HepG2 (cell line): ENCODE data around the gene DYRK2. TPM values are rescaled to one million over a fixed set of nuclear protein-coding genes. Genes with fewer than 3 reads are reported as not detected.

Source experiments
- ATAC-seq: fragments of 200-7000 bp; cut with Tn5 transposase; 3 replicates; pipeline ENCODE4 v1.9.1; 2020; ENCODE audit warnings: mild to moderate bottlenecking, moderate library complexity
- BruUV-seq: library from RNA; stranded (reverse); fragments of 400-500 nt; replicated peaks from 2 replicates; lab custom pipeline; 2021; lab: Mats Ljungman, UMichigan
- CTCF ChIA-PET: fragments of 300-600 bp; formaldehyde crosslinking; extraction: SDS; loops from one replicate; lab custom pipeline; 2021; ENCODE audit warnings: low total read pairs, inconsistent platforms, low intra/inter-chr PET ratio; lab: Yijun Ruan, JAX
- POLR2A ChIA-PET: fragments of 350-600 bp; sonication (Branson Sonifier 250); formaldehyde crosslinking; loops from one replicate; lab custom pipeline; 2020; ENCODE audit warnings: antibody characterized with exemption, inconsistent platforms; lab: Yijun Ruan, JAX
- DNase-seq: peaks from one replicate; pipeline ENCODE4 v3.0.0-alpha.2; 2015; ENCODE audit warnings: low spot score
- FAIRE-seq: peaks from 3 replicates; lab custom pipeline; 2011; peaks lifted over from hg19 to GRCh38; lab: Jason Lieb, UNC
- H2AFZ ChIP-seq: one replicate; pipeline ENCODE4 v1.6.1; 2011; ENCODE audit warnings: low read length, inconsistent platforms
- H3K27ac ChIP-seq: fragments of 300-600 bp; 3 replicates; pipeline ENCODE4 v1.8.0; 2011; ENCODE audit warnings: mixed run types, mild to moderate bottlenecking, mixed read lengths, low read length, inconsistent platforms; ENCODE audit not compliant: insufficient read depth; ENCODE audit errors: extremely low read length
- H3K27me3 ChIP-seq, 2 experiments: fragments of 200-600 bp in 1 of 2; 2 replicates in 1 of 2; 3 replicates in 1 of 2; pipeline versions ENCODE4 v1.6.0 to v1.8.0; 2011; ENCODE audit warnings: low read length in 2 of 2, mild to moderate bottlenecking in 2 of 2, moderate library complexity in 2 of 2, inconsistent platforms in 1 of 2; ENCODE audit not compliant: insufficient read depth in 2 of 2, control insufficient read depth in 1 of 2
- H3K36me3 ChIP-seq, 2 experiments: fragments of 200-600 bp in 1 of 2; replicated peaks in 1 of 2; 2 replicates in 1 of 2; 3 replicates in 1 of 2; pipeline versions ENCODE4 v1.5.1 to v1.8.0; 2011; ENCODE audit warnings: low read length in 2 of 2, inconsistent platforms in 1 of 2; ENCODE audit not compliant: insufficient read depth in 2 of 2, control insufficient read depth in 1 of 2
- H3K4me1 ChIP-seq: 2 replicates; pipeline ENCODE4 v1.5.1; 2012; ENCODE audit warnings: low read length, inconsistent platforms; ENCODE audit not compliant: insufficient read depth
- H3K4me2 ChIP-seq: 2 replicates; pipeline ENCODE4 v1.6.0; 2011; ENCODE audit warnings: low read depth, low read length, inconsistent platforms
- H3K4me3 ChIP-seq, 3 experiments: fragments of 200-600 bp in 1 of 3; sonication (generic), shearing (Covaris generic) in 1 of 3; replicated peaks in 1 of 3; 2 replicates each; pipeline ENCODE4 v1.5.1; 2011 to 2016; ENCODE audit warnings: low read length in 3 of 3, inconsistent platforms in 2 of 3, low read depth in 2 of 3, mild to moderate bottlenecking in 2 of 3, control low read depth in 1 of 3, mixed read lengths in 1 of 3; ENCODE audit not compliant: insufficient read depth in 1 of 3
- H3K79me2 ChIP-seq: one replicate; pipeline ENCODE4 v1.6.1; 2011; ENCODE audit warnings: low read length, inconsistent platforms; ENCODE audit not compliant: insufficient read depth
- H3K9ac ChIP-seq: 2 replicates; pipeline ENCODE4 v1.6.0; 2011; ENCODE audit warnings: mild to moderate bottlenecking, low read depth, low read length, inconsistent platforms; ENCODE audit not compliant: insufficient read depth
- H3K9me3 ChIP-seq: 2 replicates; pipeline ENCODE4 v1.5.1; 2012; ENCODE audit warnings: mild to moderate bottlenecking, low read length
- H4K20me1 ChIP-seq: 2 replicates; pipeline ENCODE4 v1.6.0; 2011; ENCODE audit warnings: inconsistent platforms, mild to moderate bottlenecking, low read length, moderate library complexity; ENCODE audit not compliant: insufficient read depth
- AKAP8 ChIP-seq: sonication (generic); formaldehyde crosslinking; IDR thresholded peaks from 2 replicates; pipeline ENCODE4 v1.5.1; 2020; ENCODE audit warnings: mild to moderate bottlenecking, missing genetic modification reagents
- FOSL2 ChIP-seq: sonication (generic); formaldehyde crosslinking; IDR thresholded peaks from 2 replicates; pipeline ENCODE4 v1.4.0; 2020; ENCODE audit warnings: missing genetic modification reagents
- KDM1A ChIP-seq: IDR thresholded peaks from 2 replicates; pipeline ENCODE4 v1.6.1; 2016; ENCODE audit warnings: missing compliant biosample characterization
- RFXANK ChIP-seq: IDR thresholded peaks from 2 replicates; pipeline ENCODE4 v1.6.1; 2016
- SAP130 ChIP-seq: IDR thresholded peaks from 2 replicates; pipeline ENCODE4 v1.6.1; 2016; ENCODE audit warnings: low read depth
- SP4 ChIP-seq: sonication (generic); formaldehyde crosslinking; IDR thresholded peaks from 2 replicates; pipeline ENCODE4 v1.8.1; 2023; ENCODE audit warnings: mild to moderate bottlenecking, missing genetic modification reagents
- TOE1 ChIP-seq: sonication (generic); formaldehyde crosslinking; IDR thresholded peaks from 2 replicates; pipeline ENCODE4 v1.4.0; 2020; ENCODE audit warnings: mild to moderate bottlenecking, missing genetic modification reagents
- ZKSCAN5 ChIP-seq: sonication (generic); formaldehyde crosslinking; IDR thresholded peaks from 2 replicates; pipeline ENCODE4 v1.5.1; 2020; ENCODE audit warnings: mild to moderate bottlenecking, missing genetic modification reagents
- ZNF503 ChIP-seq: sonication (generic); formaldehyde crosslinking; IDR thresholded peaks from 2 replicates; pipeline ENCODE4 v1.4.0; 2020; ENCODE audit warnings: missing genetic modification reagents
- ZNF737 ChIP-seq: sonication (generic); formaldehyde crosslinking; IDR thresholded peaks from 2 replicates; pipeline ENCODE4 v1.5.0; 2020; ENCODE audit warnings: missing genetic modification reagents, mild to moderate bottlenecking, borderline replicate concordance
- ZNF746 ChIP-seq: sonication (generic); formaldehyde crosslinking; IDR thresholded peaks from 2 replicates; pipeline ENCODE4 v1.8.0; 2022; ENCODE audit warnings: mild to moderate bottlenecking, missing genetic modification reagents
- in situ Hi-C: cut with HindIII; loops from 2 replicates; pipeline ENCODE4 v1.10.0; 2017; ENCODE audit warnings: low pct_unique_long_range_greater_than_20kb; ENCODE audit not compliant: extremely low pct_ligation_motif_present
- intact Hi-C: fragments of 100-400 bp; cut with micrococcal nuclease; formaldehyde crosslinking; loops from one replicate; pipeline ENCODE4 v1.10.0; 2022; ENCODE audit not compliant: unreplicated experiment
- polyA plus RNA-seq, 8 experiments: library from polyadenylated mRNA; depleted of rRNA in 3 of 8; stranded (reverse) in 7 of 8; unstranded in 1 of 8; fragments of >200 nt; fragmentation: Illumina TruSeq in 4 of 8; extraction: Trizol in 4 of 8; gene quantifications; 2 replicates each; pipeline versions ENCODE4 v1.2.1 to v1.2.3, GENCODE V29; 2011 to 2016; ENCODE audit warnings: low read depth in 4 of 8, missing spikeins in 1 of 8, mixed read lengths in 1 of 8; ENCODE audit not compliant: insufficient read depth in 1 of 8
- total RNA-seq, 5 experiments: library from RNA; depleted of rRNA; stranded (reverse); fragments of >200 nt; fragmentation: Illumina TruSeq; extraction: Trizol; gene quantifications; 2 replicates each; pipeline ENCODE4 v1.2.3, GENCODE V29; 2016; ENCODE audit warnings: low read depth in 1 of 5
- TF ChIP-seq, protein P1 (sequence below), 2 experiments: fragments of 450-650 bp in 1 of 2; sonication (generic) in 1 of 2; formaldehyde crosslinking; IDR thresholded peaks; 2 replicates each; pipeline versions ENCODE4 v1.5.0 to v1.8.0; 2020 to 2022; ENCODE audit warnings: mild to moderate bottlenecking in 1 of 2, missing genetic modification reagents in 1 of 2
- TF ChIP-seq, protein P2 (sequence below): sonication (generic); formaldehyde crosslinking; IDR thresholded peaks from 2 replicates; pipeline ENCODE4 v1.5.1; 2020; ENCODE audit warnings: missing genetic modification reagents, mild to moderate bottlenecking, borderline replicate concordance

The DYRK2 gene
- total and polyA plus RNA-seq, 2 of the 13 experiments (the other 11 are each of a cell fraction or from before 2014, with no cell fraction given) = 8.2 to 11.5 TPM

GRCh38 chr12:67655829-67656228 is 7.3 kb downstream of the DYRK2 start:
- no peak overlapping the region for H3K27ac ChIP-seq
- in situ Hi-C loops (no loop called here), intact Hi-C loops (no loop called here)
- peaks cover 45% of the 10 kb centered on the region for H3K79me2 ChIP-seq
- H3K27me3 ChIP-seq = no peaks in the 10 kb centered on the region
- BruUV-seq = no TSS peak
- ATAC-seq (no peak), DNase-seq (no peak), FAIRE-seq (no peak)
- peaks cover 11% of the 10 kb centered on the region for H3K4me1 ChIP-seq
- H2AFZ ChIP-seq = no peak overlapping the region
- H4K20me1 ChIP-seq = peaks cover 7% of the 10 kb centered on the region; the same call in 1 of the 2 replicates
- no peak overlapping the region for H3K9ac ChIP-seq
- peaks cover 11 to 28% of the 10 kb centered on the region in 2 experiments for H3K36me3 ChIP-seq
- ChIA-PET POLR2A (no interaction called here), CTCF (no interaction called here)
- no peak overlapping the region for H3K4me2 ChIP-seq
- H3K9me3 ChIP-seq = no peaks in the 10 kb centered on the region
- H3K4me3 ChIP-seq = no peak overlapping the region
- TF ChIP-seq ZNF503 (CRISPR knock-in tag) (no peak), ZKSCAN5 (CRISPR knock-in tag) (no peak), AKAP8 (CRISPR knock-in tag) (no peak), FOSL2 (no peak), ZNF737 (no peak), SAP130 (CRISPR knock-in tag) (no peak), KDM1A (no peak), ZNF746 (CRISPR knock-in tag) (no peak), RFXANK (no peak), TOE1 (CRISPR knock-in tag) (no peak), SP4 (CRISPR knock-in tag) (no peak)
- TF ChIP-seq, protein P1, sequence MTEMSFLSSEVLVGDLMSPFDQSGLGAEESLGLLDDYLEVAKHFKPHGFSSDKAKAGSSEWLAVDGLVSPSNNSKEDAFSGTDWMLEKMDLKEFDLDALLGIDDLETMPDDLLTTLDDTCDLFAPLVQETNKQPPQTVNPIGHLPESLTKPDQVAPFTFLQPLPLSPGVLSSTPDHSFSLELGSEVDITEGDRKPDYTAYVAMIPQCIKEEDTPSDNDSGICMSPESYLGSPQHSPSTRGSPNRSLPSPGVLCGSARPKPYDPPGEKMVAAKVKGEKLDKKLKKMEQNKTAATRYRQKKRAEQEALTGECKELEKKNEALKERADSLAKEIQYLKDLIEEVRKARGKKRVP (CRISPR knock-in tag; IDR thresholded peaks at IDR 0.05) = no peak
- TF ChIP-seq, protein P2, sequence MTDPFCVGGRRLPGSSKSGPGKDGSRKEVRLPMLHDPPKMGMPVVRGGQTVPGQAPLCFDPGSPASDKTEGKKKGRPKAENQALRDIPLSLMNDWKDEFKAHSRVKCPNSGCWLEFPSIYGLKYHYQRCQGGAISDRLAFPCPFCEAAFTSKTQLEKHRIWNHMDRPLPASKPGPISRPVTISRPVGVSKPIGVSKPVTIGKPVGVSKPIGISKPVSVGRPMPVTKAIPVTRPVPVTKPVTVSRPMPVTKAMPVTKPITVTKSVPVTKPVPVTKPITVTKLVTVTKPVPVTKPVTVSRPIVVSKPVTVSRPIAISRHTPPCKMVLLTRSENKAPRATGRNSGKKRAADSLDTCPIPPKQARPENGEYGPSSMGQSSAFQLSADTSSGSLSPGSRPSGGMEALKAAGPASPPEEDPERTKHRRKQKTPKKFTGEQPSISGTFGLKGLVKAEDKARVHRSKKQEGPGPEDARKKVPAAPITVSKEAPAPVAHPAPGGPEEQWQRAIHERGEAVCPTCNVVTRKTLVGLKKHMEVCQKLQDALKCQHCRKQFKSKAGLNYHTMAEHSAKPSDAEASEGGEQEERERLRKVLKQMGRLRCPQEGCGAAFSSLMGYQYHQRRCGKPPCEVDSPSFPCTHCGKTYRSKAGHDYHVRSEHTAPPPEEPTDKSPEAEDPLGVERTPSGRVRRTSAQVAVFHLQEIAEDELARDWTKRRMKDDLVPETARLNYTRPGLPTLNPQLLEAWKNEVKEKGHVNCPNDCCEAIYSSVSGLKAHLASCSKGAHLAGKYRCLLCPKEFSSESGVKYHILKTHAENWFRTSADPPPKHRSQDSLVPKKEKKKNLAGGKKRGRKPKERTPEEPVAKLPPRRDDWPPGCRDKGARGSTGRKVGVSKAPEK (CRISPR knock-in tag) = no peak
